KMS-11 (cell line): Measurements from ENCODE around the gene PRKCZ.
"Not testable (repeated sequence)": the region's sequence is repeated elsewhere in the genome, so short reads cannot be mapped to it uniquely, and the experiment has no call there.

Experiments
- H2AFZ ChIP-seq: fragments of 200-600 bp; sonication (generic); 2 replicates; pipeline ENCODE4 v1.6.1; 2016; ENCODE audit warnings: antibody characterized with exemption, mixed run types, low read depth
- H3K27ac ChIP-seq: fragments of 200-600 bp; sonication (generic); 2 replicates; pipeline ENCODE4 v1.6.1; 2016; ENCODE audit warnings: mild to moderate bottlenecking, mixed run types
- H3K27me3 ChIP-seq: fragments of 200-600 bp; sonication (generic); 2 replicates; pipeline ENCODE4 v1.6.1; 2017; ENCODE audit warnings: mild to moderate bottlenecking, low read depth, mixed run types, moderate library complexity; ENCODE audit not compliant: insufficient read depth
- H3K36me3 ChIP-seq: fragments of 200-600 bp; sonication (generic); 2 replicates; pipeline ENCODE4 v1.6.1; 2017; ENCODE audit warnings: mild to moderate bottlenecking, mixed run types; ENCODE audit not compliant: insufficient read depth
- H3K4me1 ChIP-seq: fragments of 200-600 bp; sonication (generic); 2 replicates; pipeline ENCODE4 v1.6.1; 2016; ENCODE audit warnings: mild to moderate bottlenecking, low read depth, mixed run types; ENCODE audit not compliant: poor library complexity, severe bottlenecking
- H3K4me2 ChIP-seq: fragments of 200-600 bp; sonication (generic); 2 replicates; pipeline ENCODE4 v1.7.0; 2016; ENCODE audit warnings: mild to moderate bottlenecking, mixed run types
- H3K4me3 ChIP-seq: fragments of 200-600 bp; sonication (generic); IDR thresholded peaks from 2 replicates; pipeline ENCODE4 v1.6.1; 2017; ENCODE audit warnings: low read depth, low read length, mixed read lengths; ENCODE audit not compliant: insufficient read depth
- H3K79me2 ChIP-seq: fragments of 200-600 bp; sonication (generic); 2 replicates; pipeline ENCODE4 v1.6.1; 2016; ENCODE audit warnings: low read depth, mixed run types; ENCODE audit not compliant: insufficient read depth
- H3K9ac ChIP-seq: fragments of 200-600 bp; sonication (generic); 2 replicates; pipeline ENCODE4 v1.6.1; 2016; ENCODE audit warnings: mild to moderate bottlenecking, mixed run types
- H4K20me1 ChIP-seq: fragments of 200-600 bp; sonication (generic); 2 replicates; pipeline ENCODE4 v1.6.1; 2016; ENCODE audit warnings: mild to moderate bottlenecking, mixed run types; ENCODE audit not compliant: insufficient read depth
- CTCF ChIP-seq: fragments of 200-600 bp; sonication (generic); conservative IDR thresholded peaks from 2 replicates; pipeline ENCODE4 v1.6.1; 2017; ENCODE audit warnings: low read depth, mild to moderate bottlenecking, antibody characterized with exemption, low read length, moderate library complexity, mixed read lengths

The PRKCZ gene

DNA sequence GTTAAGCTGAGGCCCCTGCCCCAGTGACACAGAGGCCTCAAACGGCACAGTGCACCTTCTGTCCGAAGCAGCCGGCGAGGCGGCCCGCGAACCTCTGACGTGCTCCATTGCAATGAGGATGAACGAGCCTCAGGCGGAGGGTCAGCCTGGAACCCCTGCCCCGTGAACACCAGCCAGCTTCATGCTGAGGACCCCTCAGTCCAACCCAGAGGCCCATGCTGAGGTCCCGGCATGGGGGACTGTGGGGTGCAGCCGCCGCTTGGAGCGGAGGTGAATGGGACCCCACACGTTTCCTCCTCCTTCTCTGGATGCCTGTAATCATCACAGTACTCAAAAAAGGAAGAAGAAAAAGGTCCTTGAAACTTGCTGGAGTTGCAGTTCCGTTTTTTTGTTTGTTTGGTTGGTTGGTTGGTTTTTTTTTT is 62.1 kb downstream of the PRKCZ start:
- Histone ChIP-seq H2AFZ (no peak overlapping the region), H3K9ac (no peak overlapping the region)

GRCh38 chr1:2113620-2114135 is 63.5 kb downstream of the PRKCZ start:
- no peaks in the 10 kb centered on the region for H4K20me1 ChIP-seq
- no peak for TF ChIP-seq CTCF
- peaks cover 42% of the 10 kb centered on the region for H3K27me3 ChIP-seq
- H3K4me1 ChIP-seq = no peaks in the 10 kb centered on the region
- no peak overlapping the region for H3K27ac ChIP-seq
- H3K36me3 ChIP-seq = no peaks in the 10 kb centered on the region
- no peak overlapping the region for H3K4me3 ChIP-seq
- no peak overlapping the region for H3K4me2 ChIP-seq
- no peak overlapping the region for H2AFZ ChIP-seq
- no peak overlapping the region for H3K9ac ChIP-seq
- H3K79me2 ChIP-seq = no peaks in the 10 kb centered on the region

More for the DNA sequence above, 62.1 kb downstream of the PRKCZ start:
- no peaks in the 10 kb centered on the region for H3K36me3 ChIP-seq
- no peaks in the 10 kb centered on the region for H3K4me1 ChIP-seq
- peaks cover 50% of the 10 kb centered on the region for H3K27me3 ChIP-seq
- TF ChIP-seq CTCF = no peak
- H3K79me2 ChIP-seq = no peaks in the 10 kb centered on the region
- H3K27ac ChIP-seq = no peak overlapping the region
- H4K20me1 ChIP-seq = no peaks in the 10 kb centered on the region
- H3K4me3 ChIP-seq = no peak overlapping the region
- no peak overlapping the region for H3K4me2 ChIP-seq

DNA sequence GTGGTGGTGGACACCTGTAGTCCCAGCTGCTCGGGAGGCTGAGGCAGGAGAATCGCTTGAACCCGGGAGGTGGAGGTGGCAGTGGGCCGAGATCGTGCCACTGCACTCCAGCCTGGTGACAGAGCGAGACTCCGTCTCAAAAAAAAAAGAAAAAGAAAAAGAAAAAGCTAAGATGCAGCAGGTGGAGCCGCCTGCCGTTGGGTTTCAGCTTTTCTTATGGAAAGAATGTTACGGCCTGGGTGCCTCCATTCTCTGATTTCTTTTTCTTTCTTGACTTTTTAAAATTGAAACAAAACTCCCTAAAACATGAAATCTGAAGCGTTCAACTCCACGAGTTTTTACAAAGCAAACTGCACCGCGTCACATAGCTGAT is 64.4 kb downstream of the PRKCZ start:
- peaks cover 42% of the 10 kb centered on the region for H3K27me3 ChIP-seq
- H3K4me3 ChIP-seq, H4K20me1 ChIP-seq, H3K79me2 ChIP-seq, H3K4me1 ChIP-seq, H3K9ac ChIP-seq, H3K27ac ChIP-seq, H3K4me2 ChIP-seq, H3K36me3 ChIP-seq, H2AFZ ChIP-seq: not testable (repeated sequence)

DNA sequence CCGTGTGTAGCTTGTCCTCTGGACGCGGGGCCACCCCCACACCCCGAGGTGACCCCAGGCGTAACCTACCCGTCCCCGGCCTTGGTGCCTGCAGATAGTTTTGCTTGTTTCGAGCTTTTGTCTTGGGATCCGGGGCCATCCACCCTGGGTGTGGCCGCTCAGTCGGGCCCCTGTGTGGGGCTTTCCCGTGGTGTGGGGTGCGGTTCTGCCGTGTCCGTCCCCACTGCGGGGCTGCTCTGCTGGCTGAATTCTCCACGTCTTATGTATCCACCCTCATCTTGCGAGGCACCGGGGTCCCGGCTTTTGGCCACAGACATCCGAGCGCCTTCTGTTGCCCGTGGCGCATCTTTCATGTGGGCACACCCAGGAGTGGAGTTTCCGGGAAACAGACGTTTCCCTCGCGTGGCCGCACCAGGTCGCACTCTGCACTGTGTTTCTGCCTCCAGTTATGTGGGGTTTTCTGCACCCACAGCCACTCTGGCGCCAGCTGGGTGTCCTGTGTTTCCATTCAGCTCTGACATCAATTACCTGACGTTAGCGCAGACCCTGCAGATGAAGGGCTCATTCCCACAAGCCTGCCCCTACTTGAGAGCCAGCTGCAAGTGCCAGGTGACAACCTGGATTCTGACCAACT is 64.9 kb downstream of the PRKCZ start:
- Histone ChIP-seq H3K4me2 (no peak overlapping the region), H2AFZ (no peak overlapping the region), H3K79me2 (no peaks in the 10 kb centered on the region), H3K36me3 (no peaks in the 10 kb centered on the region), H3K4me1 (no peaks in the 10 kb centered on the region), H3K4me3 (no peak overlapping the region), H3K27ac (no peak overlapping the region), H3K9ac (no peak overlapping the region), H4K20me1 (no peaks in the 10 kb centered on the region), H3K27me3 (peaks cover 41% of the 10 kb centered on the region)
- TF ChIP-seq CTCF = no peak

GRCh38 chr1:2115702-2116341 is 65.6 kb downstream of the PRKCZ start:
- H3K4me1 ChIP-seq = no peaks in the 10 kb centered on the region
- no peak overlapping the region for H3K9ac ChIP-seq
- no peak overlapping the region for H3K27ac ChIP-seq
- H4K20me1 ChIP-seq = no peaks in the 10 kb centered on the region
- no peak for TF ChIP-seq CTCF
- no peak overlapping the region for H2AFZ ChIP-seq
- H3K4me2 ChIP-seq = no peak overlapping the region
- H3K4me3 ChIP-seq = no peak overlapping the region
- H3K79me2 ChIP-seq = no peaks in the 10 kb centered on the region
- peaks cover 38% of the 10 kb centered on the region for H3K27me3 ChIP-seq
- H3K36me3 ChIP-seq = no peaks in the 10 kb centered on the region
